GM12891 (cell line): ENCODE data around the gene CFAP77.

Experiments
- POLR2A ChIP-seq: IDR thresholded peaks from 2 replicates; pipeline ENCODE4 v1.6.1; 2011; ENCODE audit warnings: low read depth, low read length, control low read depth
- POLR2AphosphoS5 ChIP-seq: IDR thresholded peaks from 2 replicates; pipeline ENCODE4 v1.6.1; 2011; ENCODE audit warnings: low read depth, low read length, control low read depth

- TF ChIP-seq POLR2A (no peak), POLR2AphosphoS5 (no peak)
Observed at GRCh38 chr9:132503116-132503515, 93.1 kb downstream of the CFAP77 start.
